ENCODE data around the gene FSTL4.

Gene FSTL4

GRCh38 chr5:133602835-133603380, 9.4 kb downstream of the FSTL4 start:
- DNase-seq (ENCODE audit: insufficient read length, low spot score) (no peak), FAIRE-seq (no peak)
- TF ChIP-seq CTCF (IDR thresholded peaks at IDR 0.05; ENCODE audit: insufficient read depth, missing control alignments), result no peak

GRCh38 chr5:133599600-133599999, 12.7 kb downstream of the FSTL4 start:
- DNase-seq (ENCODE audit: insufficient read length, low spot score) (no peak), FAIRE-seq (no peak)
- TF ChIP-seq CTCF (IDR thresholded peaks at IDR 0.05; ENCODE audit: insufficient read depth, missing control alignments), result no peak

- DNase-seq (ENCODE audit: insufficient read length, low spot score) (no peak), FAIRE-seq (no peak)
- no peak for TF ChIP-seq CTCF (IDR thresholded peaks at IDR 0.05; ENCODE audit: insufficient read depth, missing control alignments)
Observed at GRCh38 chr5:133599044-133599443, 13.3 kb downstream of the FSTL4 start.

GRCh38 chr5:133596049-133596448, 16.3 kb downstream of the FSTL4 start:
- DNase-seq (ENCODE audit: insufficient read length, low spot score) (no peak), FAIRE-seq (no peak)
- no peak for TF ChIP-seq CTCF (IDR thresholded peaks at IDR 0.05; ENCODE audit: insufficient read depth, missing control alignments)

- FAIRE-seq (no peak), DNase-seq (ENCODE audit: insufficient read length, low spot score) (no peak)
- no peak for TF ChIP-seq CTCF (IDR thresholded peaks at IDR 0.05; ENCODE audit: insufficient read depth, missing control alignments)
Observed at GRCh38 chr5:133595465-133595864, 16.9 kb downstream of the FSTL4 start.

- DNase-seq (ENCODE audit: insufficient read length, low spot score) (no peak), FAIRE-seq (no peak)
- TF ChIP-seq CTCF (IDR thresholded peaks at IDR 0.05; ENCODE audit: insufficient read depth, missing control alignments), result no peak
Observed at GRCh38 chr5:133589286-133589685, 23.1 kb downstream of the FSTL4 start.

GRCh38 chr5:133582971-133583370, 29.4 kb downstream of the FSTL4 start:
- FAIRE-seq (no peak), DNase-seq (ENCODE audit: insufficient read length, low spot score) (no peak)
- no peak for TF ChIP-seq CTCF (IDR thresholded peaks at IDR 0.05; ENCODE audit: insufficient read depth, missing control alignments)

Data from D721Med (cell line).